Posterior vena cava (tissue), 2 donors: ENCODE measurements around the gene TRIM8. TPM values are rescaled to one million over a fixed set of nuclear protein-coding genes. Genes with fewer than 3 reads are reported as not detected.

Experiments
- DNase-seq: peaks from one replicate; pipeline ENCODE4 v3.0.0-alpha.2; 2020; ENCODE audit warnings: low spot score
- intact Hi-C, 2 donors: fragments of 100-400 bp; cut with DNase I; formaldehyde crosslinking; loops; one replicate each; pipeline versions ENCODE4 v1.14.1 to v1.14.2; 2022 to 2023
- long read RNA-seq, 2 donors: library from polyadenylated mRNA; unstranded; transcript quantifications; one replicate each; pipeline ENCODE4 v2.0.0, GENCODE V29; 2020 to 2021
- total RNA-seq, 2 donors: library from RNA; stranded (reverse); fragmentation: NEBNext Ultra II Directional; extraction: Animal tissue kit (Norgen Biotek cat#: 25700); gene quantifications; one replicate each; pipeline ENCODE4 v1.2.1, GENCODE V29; 2021
- donor health status: DM: yes; HTN: yes; CAD: no.
- donor health status: DM: yes; HTN: yes; CAD: no.

Gene TRIM8
- total RNA-seq, result 100 to 1,000 TPM; 122 to 125 TPM
- long read RNA-seq, donor 1, full-length matches to known transcripts, result 30 of 55 reads
- long read RNA-seq, donor 1, partial matches to known transcripts, result 1 of 55 reads
- long read RNA-seq, donor 1, other reads (novel, unspliced or antisense), result 24 of 55 reads
- long read RNA-seq, donor 2, full-length matches to known transcripts, result 8 of 35 reads
- long read RNA-seq, donor 2, partial matches to known transcripts, result 0 of 35 reads
- long read RNA-seq, donor 2, other reads (novel, unspliced or antisense), result 27 of 35 reads

GRCh38 chr10:102644066-102644645 lies at the start of gene TRIM8:
TRIM8 (plus strand) TSS chr10:102644479; CDS start chr10:102644618, 139 bp downstream.
- DNase-seq, result no peak
- intact Hi-C loops, result loop anchor here in 1 of 2 donors (10.0 kb wide), 1 partner anchor 139 kb away; the partner anchor contains the start of genes ACTR1A and SUFU

- intact Hi-C loops, result no loop called here
- no peak for DNase-seq
Observed at GRCh38 chr10:102595293-102595692, 49.0 kb upstream of the TRIM8 start.

GRCh38 chr10:102595897-102596296 lies 48.4 kb upstream of the TRIM8 start:
- intact Hi-C loops, result no loop called here

GRCh38 chr10:102596506-102596971 lies 47.7 kb upstream of the TRIM8 start:
- no peak for DNase-seq
- intact Hi-C loops, result no loop called here

More at GRCh38 chr10:102595897-102596296, 48.4 kb upstream of the TRIM8 start:
- DNase-seq, result no peak

GRCh38 chr10:102597131-102597991 lies 46.9 kb upstream of the TRIM8 start:
- peak; percentile 85 for DNase-seq
- intact Hi-C loops, result no loop called here

GRCh38 chr10:102598243-102598642 lies 46.0 kb upstream of the TRIM8 start:
- intact Hi-C loops, result no loop called here
- no peak for DNase-seq

- DNase-seq, result no peak
- intact Hi-C loops, result no loop called here
Observed at GRCh38 chr10:102599565-102600327, 44.5 kb upstream of the TRIM8 start.

GRCh38 chr10:102600816-102601215 lies 43.5 kb upstream of the TRIM8 start:
- DNase-seq, result no peak
- intact Hi-C loops, result no loop called here

- DNase-seq, result no peak
- intact Hi-C loops, result no loop called here
Observed at GRCh38 chr10:102601639-102602038, 42.6 kb upstream of the TRIM8 start.

- DNase-seq, result peak; percentile 86
- intact Hi-C loops, result no loop called here
Observed at GRCh38 chr10:102602272-102603045, 41.8 kb upstream of the TRIM8 start.

- no peak for DNase-seq
Observed at GRCh38 chr10:102603946-102604345, 40.3 kb upstream of the TRIM8 start.

GRCh38 chr10:102604439-102604841 lies 39.8 kb upstream of the TRIM8 start:
- no peak for DNase-seq
- intact Hi-C loops, result no loop called here

More at GRCh38 chr10:102603946-102604345, 40.3 kb upstream of the TRIM8 start:
- intact Hi-C loops, result no loop called here

GRCh38 chr10:102605712-102606111 lies 38.6 kb upstream of the TRIM8 start:
- intact Hi-C loops, result no loop called here
- no peak for DNase-seq

GRCh38 chr10:102608487-102608886 lies 35.8 kb upstream of the TRIM8 start:
- intact Hi-C loops, result no loop called here
- DNase-seq, result no peak

- intact Hi-C loops, result no loop called here
- DNase-seq, result no peak
Observed at GRCh38 chr10:102610441-102610887, 33.8 kb upstream of the TRIM8 start.

GRCh38 chr10:102611514-102612087 lies 32.7 kb upstream of the TRIM8 start:
- no peak for DNase-seq
- intact Hi-C loops, result no loop called here

GRCh38 chr10:102612964-102613275 lies 31.4 kb upstream of the TRIM8 start:
- intact Hi-C loops, result no loop called here

GRCh38 chr10:102613286-102613685 lies 31.0 kb upstream of the TRIM8 start:
- peak; percentile 78 for DNase-seq
- intact Hi-C loops, result no loop called here

More at GRCh38 chr10:102612964-102613275, 31.4 kb upstream of the TRIM8 start:
- peak; percentile 46 for DNase-seq
